ENCODE measurements around the gene SPATA9. TPM values are rescaled to one million over a fixed set of nuclear protein-coding genes. Genes with fewer than 3 reads are reported as not detected.
A peak's percentile ranks its signal among the peaks of the same experiment; 100 is the strongest.
"Not testable (repeated sequence)": the region's sequence is repeated elsewhere in the genome, so short reads cannot be mapped to it uniquely, and the experiment has no call there.

The SPATA9 gene
- total and polyA plus RNA-seq, 7 donors, result 0.36 to 1.1 TPM; not detected in 5

- intact Hi-C loops (cut with DNase I), result no loop called here
- H3K9me3 ChIP-seq, result no peaks in the 10 kb centered on the region
- no peak for DNase-seq
- no peak for TF ChIP-seq POLR2AphosphoS5 (IDR thresholded peaks at IDR 0.05)
- TF ChIP-seq EP300 (IDR thresholded peaks at IDR 0.05), result no peak
- H3K4me3 ChIP-seq, result no peak overlapping the region
- H3K27ac ChIP-seq, result no peak overlapping the region
- no peaks in the 10 kb centered on the region for H3K27me3 ChIP-seq
- no peaks in the 10 kb centered on the region for H3K36me3 ChIP-seq
- WGBS, 2 donors, result 95 to 96% methylated on average over 27 of the region's 27 CpGs
- H3K4me1 ChIP-seq, result peaks cover 0 to 9% (median 4%) of the 10 kb centered on the region in 4 donors
These were observed 28.9 kb upstream of the SPATA9 start for GRCh38 chr5:95711501-95712346.

DNA sequence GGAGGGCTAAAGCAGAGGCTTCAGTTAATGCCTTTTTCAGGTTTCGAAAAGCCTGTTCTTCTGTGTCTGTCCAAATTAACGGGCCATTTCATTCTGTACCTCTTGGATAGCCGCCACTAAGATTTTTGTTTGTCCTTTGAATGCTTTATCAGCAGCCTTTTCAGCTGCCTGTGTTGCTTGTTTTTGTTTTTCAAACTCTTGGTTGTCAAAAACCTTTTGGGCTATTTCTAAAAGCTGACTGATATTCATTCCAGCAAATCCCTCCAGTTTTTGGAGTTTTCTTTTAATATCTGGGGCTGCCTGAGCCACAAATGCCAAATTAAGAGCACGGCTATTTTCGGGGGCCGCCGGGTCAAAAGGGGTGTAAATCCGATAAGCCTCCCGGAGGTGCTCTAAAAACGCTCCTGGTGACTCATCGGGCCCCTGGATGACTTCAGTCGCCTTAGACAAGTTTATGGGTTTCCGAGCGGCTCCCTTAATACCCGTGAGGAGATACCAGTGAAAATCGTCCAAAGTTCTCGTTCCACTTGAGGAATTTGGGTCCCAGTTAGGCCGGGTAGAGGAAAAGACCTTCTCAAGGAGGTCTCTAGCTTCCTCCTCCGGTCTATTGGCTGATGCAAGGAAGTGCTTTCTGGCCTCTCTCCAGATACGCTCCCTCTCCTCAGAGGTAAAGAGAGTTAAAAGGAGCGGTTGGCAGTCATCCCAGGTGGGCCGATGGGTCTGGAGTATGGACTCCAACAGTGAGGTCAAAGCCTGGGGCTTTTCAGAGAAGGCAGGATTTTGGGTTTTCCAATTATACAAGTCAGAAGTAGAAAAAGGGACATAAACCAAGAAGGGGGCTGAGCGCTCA, 28.1 kb upstream of the SPATA9 start:
- H3K36me3 ChIP-seq; intact Hi-C loops (cut with DNase I); DNase-seq; H3K4me1 ChIP-seq; H3K27me3 ChIP-seq; H3K9me3 ChIP-seq: not testable (repeated sequence)
- 82 to 86% methylated on average over 23 of the region's 23 CpGs for WGBS, 2 donors
- H3K4me3 ChIP-seq, result peak overlapping the region in 2 of 4 donors; percentile 11 to 19
- peak overlapping the region in 2 of 4 donors; percentile 8 to 23 for H3K27ac ChIP-seq

DNA sequence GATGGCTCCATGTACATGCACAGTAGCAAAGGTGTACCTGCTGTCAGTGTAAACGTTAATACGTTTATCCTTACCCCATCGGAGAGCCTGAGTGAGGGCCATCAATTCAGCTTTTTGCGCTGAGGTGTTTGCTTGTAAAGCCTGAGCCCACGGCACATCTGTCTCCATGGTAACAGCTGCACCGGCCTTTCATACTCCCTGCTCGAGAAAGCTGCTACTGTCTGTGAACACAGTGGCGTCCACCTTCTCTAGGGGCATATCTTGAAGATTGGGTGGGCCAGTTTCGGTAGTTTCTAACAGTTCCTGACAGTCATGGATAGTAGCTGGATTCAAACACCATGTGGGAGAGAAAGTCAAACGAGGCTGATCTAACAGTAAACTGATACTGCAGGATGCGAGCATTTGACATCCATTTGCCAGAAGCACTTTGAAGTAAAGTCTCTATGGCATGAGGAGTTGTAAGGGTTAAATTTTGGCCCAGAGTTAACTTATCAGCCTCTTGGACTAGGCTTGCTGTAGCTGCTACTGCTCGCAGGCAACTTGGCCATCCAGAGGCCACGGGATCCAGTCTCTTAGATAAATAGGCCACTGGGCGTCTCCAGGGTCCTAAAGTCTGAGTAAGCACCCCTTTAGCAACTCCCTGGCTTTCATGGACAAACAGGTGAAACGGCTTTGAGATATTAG, 27.3 kb upstream of the SPATA9 start:
- WGBS, 2 donors, result 73 to 78% methylated on average over 15 of the region's 15 CpGs
- Histone ChIP-seq H3K4me1 (peaks cover 0 to 9% (median 4%) of the 10 kb centered on the region in 4 donors), H3K4me3 (no peak overlapping the region), H3K9me3 (no peaks in the 10 kb centered on the region), H3K27me3 (no peaks in the 10 kb centered on the region), H3K36me3 (no peaks in the 10 kb centered on the region), H3K27ac (peak overlapping the region in 2 of 4 donors; percentile 8 to 23)
- intact Hi-C loops (cut with DNase I), result no loop called here
- DNase-seq, result peak; percentile 70
- TF ChIP-seq EP300 (IDR thresholded peaks at IDR 0.05) (no peak), POLR2A (IDR thresholded peaks at IDR 0.05) (no peak), POLR2AphosphoS5 (IDR thresholded peaks at IDR 0.05) (no peak)
- TF ChIP-seq, protein P1, sequence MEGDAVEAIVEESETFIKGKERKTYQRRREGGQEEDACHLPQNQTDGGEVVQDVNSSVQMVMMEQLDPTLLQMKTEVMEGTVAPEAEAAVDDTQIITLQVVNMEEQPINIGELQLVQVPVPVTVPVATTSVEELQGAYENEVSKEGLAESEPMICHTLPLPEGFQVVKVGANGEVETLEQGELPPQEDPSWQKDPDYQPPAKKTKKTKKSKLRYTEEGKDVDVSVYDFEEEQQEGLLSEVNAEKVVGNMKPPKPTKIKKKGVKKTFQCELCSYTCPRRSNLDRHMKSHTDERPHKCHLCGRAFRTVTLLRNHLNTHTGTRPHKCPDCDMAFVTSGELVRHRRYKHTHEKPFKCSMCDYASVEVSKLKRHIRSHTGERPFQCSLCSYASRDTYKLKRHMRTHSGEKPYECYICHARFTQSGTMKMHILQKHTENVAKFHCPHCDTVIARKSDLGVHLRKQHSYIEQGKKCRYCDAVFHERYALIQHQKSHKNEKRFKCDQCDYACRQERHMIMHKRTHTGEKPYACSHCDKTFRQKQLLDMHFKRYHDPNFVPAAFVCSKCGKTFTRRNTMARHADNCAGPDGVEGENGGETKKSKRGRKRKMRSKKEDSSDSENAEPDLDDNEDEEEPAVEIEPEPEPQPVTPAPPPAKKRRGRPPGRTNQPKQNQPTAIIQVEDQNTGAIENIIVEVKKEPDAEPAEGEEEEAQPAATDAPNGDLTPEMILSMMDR (IDR thresholded peaks at IDR 0.05), result no peak

DNA sequence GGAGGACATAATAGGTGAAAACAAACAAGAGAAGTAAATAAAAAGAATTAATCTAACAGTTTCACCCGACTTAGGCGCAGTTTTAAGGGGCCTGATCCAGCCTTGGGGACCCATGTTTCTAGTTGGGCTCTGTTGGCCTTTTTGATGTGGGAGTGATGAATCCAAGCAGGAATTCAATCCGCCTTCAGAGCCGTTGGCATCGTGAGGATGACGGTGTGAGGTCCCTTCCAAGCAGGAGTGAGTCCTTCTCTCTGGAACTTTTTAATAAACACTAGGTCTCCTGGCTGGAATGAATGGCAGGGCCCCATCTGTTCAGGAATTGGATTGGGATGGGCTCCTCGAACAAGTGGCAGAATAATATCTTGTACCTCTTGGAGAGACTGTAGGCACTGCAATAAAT, 26.1 kb upstream of the SPATA9 start:
- no peak overlapping the region for H3K27ac ChIP-seq
- H3K9me3 ChIP-seq, result no peaks in the 10 kb centered on the region
- no peaks in the 10 kb centered on the region for H3K36me3 ChIP-seq
- intact Hi-C loops (cut with DNase I), result no loop called here
- 95 to 97% methylated on average over 7 of the region's 7 CpGs for WGBS, 2 donors
- peaks cover 0 to 9% (median 4%) of the 10 kb centered on the region in 4 donors for H3K4me1 ChIP-seq
- H3K27me3 ChIP-seq, result no peaks in the 10 kb centered on the region
- no peak for DNase-seq
- TF ChIP-seq EP300 (IDR thresholded peaks at IDR 0.05) (no peak), POLR2A (IDR thresholded peaks at IDR 0.05) (no peak), POLR2AphosphoS5 (IDR thresholded peaks at IDR 0.05) (no peak)
- TF ChIP-seq, protein P1 (IDR thresholded peaks at IDR 0.05), result no peak
- no peak overlapping the region for H3K4me3 ChIP-seq

GRCh38 chr5:95707534-95708188, 24.9 kb upstream of the SPATA9 start:
- H3K9me3 ChIP-seq; DNase-seq; H3K27ac ChIP-seq; H3K4me1 ChIP-seq; H3K4me3 ChIP-seq; H3K27me3 ChIP-seq; intact Hi-C loops (cut with DNase I); H3K36me3 ChIP-seq: not testable (repeated sequence)
- 82 to 83% methylated on average over 8 of the region's 8 CpGs for WGBS, 2 donors

Data from sigmoid colon (tissue), 7 donors.